NCI-H226 (cell line): Measurements from ENCODE around the gene DYNC2LI1.

ENCODE experiments used
- DNase-seq: peaks from one replicate; pipeline ENCODE4 v3.0.0-alpha.2; 2015

The DYNC2LI1 gene

GRCh38 chr2:43819491-43820163, 45.8 kb downstream of the DYNC2LI1 start:
- no peak for DNase-seq

GRCh38 chr2:43822839-43823238, 49.0 kb downstream of the DYNC2LI1 start:
- no peak for DNase-seq

GRCh38 chr2:43823751-43824150, 49.9 kb downstream of the DYNC2LI1 start:
- no peak for DNase-seq

GRCh38 chr2:43824512-43824911, 50.7 kb downstream of the DYNC2LI1 start:
- no peak for DNase-seq

- DNase-seq = no peak
Measured at GRCh38 chr2:43824951-43825493, 51.2 kb downstream of the DYNC2LI1 start.

- DNase-seq = no peak
Measured at GRCh38 chr2:43825841-43826240, 52.0 kb downstream of the DYNC2LI1 start.

- no peak for DNase-seq
Measured at GRCh38 chr2:43826305-43827250, 52.7 kb downstream of the DYNC2LI1 start.

GRCh38 chr2:43831543-43832294, 57.9 kb downstream of the DYNC2LI1 start:
- DNase-seq = no peak

GRCh38 chr2:43832457-43832856, 58.6 kb downstream of the DYNC2LI1 start:
- DNase-seq = no peak

- DNase-seq = no peak
Measured at GRCh38 chr2:43837033-43837432, 63.2 kb downstream of the DYNC2LI1 start.

- no peak for DNase-seq
Measured at GRCh38 chr2:43837831-43838559, 64.2 kb downstream of the DYNC2LI1 start.

- no peak for DNase-seq
Measured at GRCh38 chr2:43838560-43839267, 64.9 kb downstream of the DYNC2LI1 start, which contains the start of the genes ABCG5 and ABCG8. ABCG5 (minus strand) TSS chr2:43838839; CDS start chr2:43838679, 160 bp downstream. ABCG8 (plus strand) TSS chr2:43838971; CDS start chr2:43839054, 83 bp downstream.

- DNase-seq = no peak
Measured at GRCh38 chr2:43839776-43840564, 66.1 kb downstream of the DYNC2LI1 start.

- DNase-seq = no peak
Measured at GRCh38 chr2:43840965-43841364, 67.1 kb downstream of the DYNC2LI1 start.

GRCh38 chr2:43841949-43842865, 68.4 kb downstream of the DYNC2LI1 start:
- no peak for DNase-seq

GRCh38 chr2:43842866-43843226, 69.0 kb downstream of the DYNC2LI1 start:
- DNase-seq = no peak

GRCh38 chr2:43845181-43845580, 71.3 kb downstream of the DYNC2LI1 start:
- no peak for DNase-seq

- DNase-seq = no peak
Measured at GRCh38 chr2:43846140-43846793, 72.4 kb downstream of the DYNC2LI1 start.

- peak; percentile 6 for DNase-seq
Measured at GRCh38 chr2:43848214-43848613, 74.4 kb downstream of the DYNC2LI1 start.
